ENCODE results near the gene DRAP1. TPM values are rescaled to one million over a fixed set of nuclear protein-coding genes. Genes with fewer than 3 reads are reported as not detected.

The DRAP1 gene
- total RNA-seq, 1 donor from 2014 or later = 169 TPM

DNA sequence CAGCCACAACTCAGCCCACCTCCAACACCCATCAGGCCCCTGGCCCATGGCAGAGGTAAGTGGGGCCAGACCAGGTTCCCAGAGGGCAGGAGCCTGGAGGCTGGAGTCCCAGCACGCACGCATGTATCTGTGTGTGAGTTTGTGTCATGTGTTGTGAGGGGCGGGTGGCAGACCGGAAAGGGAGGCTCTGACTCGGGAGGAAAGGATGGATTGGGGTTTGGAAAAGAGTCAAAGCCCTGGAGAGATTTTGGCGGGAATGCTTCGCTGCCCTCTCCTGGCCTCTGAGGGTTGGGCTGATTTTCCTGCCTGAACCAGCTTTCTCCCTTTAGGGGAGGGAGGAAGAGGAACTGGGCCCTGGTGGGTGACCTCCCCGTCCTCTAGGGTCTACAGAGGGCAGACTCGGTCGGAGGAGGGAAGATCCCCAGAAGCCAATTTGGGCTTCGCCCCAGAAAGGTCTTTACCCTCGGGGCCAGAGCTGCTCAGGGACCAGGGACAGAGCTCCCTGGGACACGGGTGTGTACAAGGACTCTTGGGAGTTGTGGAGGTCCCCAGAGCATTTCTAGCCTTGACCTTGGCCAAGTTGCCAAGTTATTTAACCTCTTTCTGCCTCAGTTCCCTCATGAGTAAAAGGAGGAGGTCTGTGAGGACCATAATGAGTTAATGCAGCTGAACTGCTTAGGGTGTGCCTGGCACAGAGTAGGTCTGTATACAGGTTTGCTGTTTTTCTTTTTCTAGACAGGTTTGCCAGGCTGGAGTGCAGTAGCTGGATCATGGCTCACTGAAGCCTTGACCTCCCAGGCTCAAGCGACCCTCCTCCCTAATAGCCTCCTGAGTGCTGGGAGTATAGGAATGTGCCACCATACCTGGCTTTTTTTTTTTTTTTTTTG is 7.3 kb upstream of the DRAP1 start:
- peaks cover 2% of the 10 kb centered on the region for H3K27me3 Mint-ChIP-seq (ENCODE audit: low read depth, unreplicated experiment)
- Histone ChIP-seq H3K36me3 (ENCODE audit: insufficient read depth, low read length) (no peaks in the 10 kb centered on the region), H3K9me3 (ENCODE audit: insufficient read depth, low read depth, low read length) (no peaks in the 10 kb centered on the region), H4K20me1 (ENCODE audit: insufficient read depth, low read length) (no peaks in the 10 kb centered on the region), H3K4me3 (ENCODE audit: insufficient read depth, low read depth, low read length) (no peak overlapping the region), H3K27ac (ENCODE audit: low read depth, low read length) (peak overlapping the region; percentile 80), H3K4me1 (ENCODE audit: insufficient read depth, low read length) (peaks cover 53% of the 10 kb centered on the region), H3K27me3 (ENCODE audit: insufficient read depth, low read length) (no peaks in the 10 kb centered on the region), H2AFZ (ENCODE audit: low read depth, low read length) (no peak overlapping the region), H3K79me2 (ENCODE audit: insufficient read depth, low read length) (peaks cover 18% of the 10 kb centered on the region), H3K4me2 (ENCODE audit: low read length) (peak overlapping the region; percentile 43), H3K9ac (ENCODE audit: low read length) (peak overlapping the region; percentile 68)
- H3K4me1 Mint-ChIP-seq (ENCODE audit: low read depth, unreplicated experiment) = peaks cover 32% of the 10 kb centered on the region
- no peaks in the 10 kb centered on the region for H3K36me3 Mint-ChIP-seq (ENCODE audit: low read depth, unreplicated experiment)
- DNase-seq (ENCODE audit: low read depth) = peak; percentile 57
- no peaks in the 10 kb centered on the region for H3K9me3 Mint-ChIP-seq (ENCODE audit: unreplicated experiment)
- no peak for FAIRE-seq
- no peak for TF ChIP-seq EZH2 (IDR thresholded peaks at IDR 0.05; ENCODE audit: insufficient read depth, low read length)
- TF ChIP-seq, protein P1, sequence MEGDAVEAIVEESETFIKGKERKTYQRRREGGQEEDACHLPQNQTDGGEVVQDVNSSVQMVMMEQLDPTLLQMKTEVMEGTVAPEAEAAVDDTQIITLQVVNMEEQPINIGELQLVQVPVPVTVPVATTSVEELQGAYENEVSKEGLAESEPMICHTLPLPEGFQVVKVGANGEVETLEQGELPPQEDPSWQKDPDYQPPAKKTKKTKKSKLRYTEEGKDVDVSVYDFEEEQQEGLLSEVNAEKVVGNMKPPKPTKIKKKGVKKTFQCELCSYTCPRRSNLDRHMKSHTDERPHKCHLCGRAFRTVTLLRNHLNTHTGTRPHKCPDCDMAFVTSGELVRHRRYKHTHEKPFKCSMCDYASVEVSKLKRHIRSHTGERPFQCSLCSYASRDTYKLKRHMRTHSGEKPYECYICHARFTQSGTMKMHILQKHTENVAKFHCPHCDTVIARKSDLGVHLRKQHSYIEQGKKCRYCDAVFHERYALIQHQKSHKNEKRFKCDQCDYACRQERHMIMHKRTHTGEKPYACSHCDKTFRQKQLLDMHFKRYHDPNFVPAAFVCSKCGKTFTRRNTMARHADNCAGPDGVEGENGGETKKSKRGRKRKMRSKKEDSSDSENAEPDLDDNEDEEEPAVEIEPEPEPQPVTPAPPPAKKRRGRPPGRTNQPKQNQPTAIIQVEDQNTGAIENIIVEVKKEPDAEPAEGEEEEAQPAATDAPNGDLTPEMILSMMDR (IDR thresholded peaks at IDR 0.05; ENCODE audit: insufficient read depth, low read depth, low read length) = no peak
- H3K4me3 Mint-ChIP-seq (ENCODE audit: unreplicated experiment) = no peak overlapping the region
- H3K27ac Mint-ChIP-seq (ENCODE audit: unreplicated experiment) = peak overlapping the region; percentile 87

DNA sequence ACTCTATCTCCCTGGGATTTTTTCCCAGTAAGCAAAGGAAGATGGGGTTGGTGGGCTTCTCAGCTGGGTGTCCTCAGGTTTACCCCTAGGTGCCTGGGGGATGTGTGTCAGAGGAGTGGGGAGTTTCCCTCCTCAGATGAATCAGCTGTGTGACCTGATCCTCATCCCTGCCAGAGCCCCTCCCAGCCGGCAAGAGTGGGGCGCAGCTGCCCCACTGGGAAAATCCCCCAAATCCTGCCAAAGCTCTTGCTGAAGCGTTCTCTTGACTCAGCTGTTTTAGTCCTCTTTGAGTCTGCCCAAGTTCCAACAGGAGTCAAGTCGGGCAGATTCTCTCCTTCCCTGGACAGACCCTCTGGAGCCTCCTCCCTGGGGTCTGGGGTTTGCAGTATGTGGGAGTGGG is 6.4 kb upstream of the DRAP1 start:
- no peak overlapping the region for H3K4me3 Mint-ChIP-seq (ENCODE audit: unreplicated experiment)
- H4K20me1 ChIP-seq (ENCODE audit: insufficient read depth, low read length) = no peaks in the 10 kb centered on the region
- peak overlapping the region; percentile 21 for H3K4me2 ChIP-seq (ENCODE audit: low read length)
- peaks cover 61% of the 10 kb centered on the region for H3K4me1 ChIP-seq (ENCODE audit: insufficient read depth, low read length)
- no peaks in the 10 kb centered on the region for H3K27me3 ChIP-seq (ENCODE audit: insufficient read depth, low read length)
- peaks cover 2% of the 10 kb centered on the region for H3K27me3 Mint-ChIP-seq (ENCODE audit: low read depth, unreplicated experiment)
- H3K4me1 Mint-ChIP-seq (ENCODE audit: low read depth, unreplicated experiment) = peaks cover 34% of the 10 kb centered on the region
- peak; percentile 63 for DNase-seq (ENCODE audit: low read depth)
- peak overlapping the region; percentile 53 for H3K27ac Mint-ChIP-seq (ENCODE audit: unreplicated experiment)
- H3K9ac ChIP-seq (ENCODE audit: low read length) = peak overlapping the region; percentile 68
- no peak overlapping the region for H2AFZ ChIP-seq (ENCODE audit: low read depth, low read length)
- H3K9me3 ChIP-seq (ENCODE audit: insufficient read depth, low read depth, low read length) = no peaks in the 10 kb centered on the region
- H3K9me3 Mint-ChIP-seq (ENCODE audit: unreplicated experiment) = no peaks in the 10 kb centered on the region
- no peak for FAIRE-seq
- H3K36me3 Mint-ChIP-seq (ENCODE audit: low read depth, unreplicated experiment) = no peaks in the 10 kb centered on the region
- peak overlapping the region; percentile 80 for H3K27ac ChIP-seq (ENCODE audit: low read depth, low read length)
- no peak overlapping the region for H3K4me3 ChIP-seq (ENCODE audit: insufficient read depth, low read depth, low read length)
- peaks cover 28% of the 10 kb centered on the region for H3K79me2 ChIP-seq (ENCODE audit: insufficient read depth, low read length)
- no peak for TF ChIP-seq EZH2 (IDR thresholded peaks at IDR 0.05; ENCODE audit: insufficient read depth, low read length)
- TF ChIP-seq, protein P1 (IDR thresholded peaks at IDR 0.05; ENCODE audit: insufficient read depth, low read depth, low read length) = no peak
- peaks cover 5% of the 10 kb centered on the region for H3K36me3 ChIP-seq (ENCODE audit: insufficient read depth, low read length)
